Liver (tissue), 9 donors: ENCODE measurements around the gene CREBBP. TPM values are rescaled to one million over a fixed set of nuclear protein-coding genes. Genes with fewer than 3 reads are reported as not detected.

Source experiments
- DNase-seq: peaks from one replicate; pipeline ENCODE4 v3.0.0-alpha.2; 2017; ENCODE audit warnings: low spot score
- H3K27ac ChIP-seq, 2 donors: one replicate each; pipeline ENCODE4 v1.7.0; 2013; ENCODE audit warnings: inconsistent platforms in 2 of 2, low read length in 2 of 2, control low read depth in 1 of 2, low read depth in 1 of 2, mild to moderate bottlenecking in 1 of 2
- H3K27me3 ChIP-seq, 4 donors: one replicate each; pipeline versions ENCODE4 v1.6.1 to v1.7.0; 2013; ENCODE audit warnings: low read length in 3 of 4, inconsistent platforms in 1 of 4, mild to moderate bottlenecking in 1 of 4, moderate library complexity in 1 of 4; ENCODE audit not compliant: control insufficient read depth in 4 of 4, insufficient read depth in 4 of 4
- H3K36me3 ChIP-seq, 4 donors: one replicate each; pipeline versions ENCODE4 v1.6.1 to v1.7.0; 2013; ENCODE audit warnings: low read length in 3 of 4, mild to moderate bottlenecking in 3 of 4, low read depth in 1 of 4, moderate library complexity in 1 of 4; ENCODE audit not compliant: control insufficient read depth in 4 of 4, insufficient read depth in 3 of 4
- H3K4me1 ChIP-seq, 4 donors: one replicate each; pipeline versions ENCODE4 v1.6.1 to v1.7.0; 2013; ENCODE audit warnings: low read length in 3 of 4, mild to moderate bottlenecking in 3 of 4, moderate library complexity in 1 of 4; ENCODE audit not compliant: control insufficient read depth in 4 of 4, insufficient read depth in 4 of 4
- H3K4me3 ChIP-seq, 3 donors: one replicate each; pipeline versions ENCODE4 v1.6.1 to v1.7.0; 2013; ENCODE audit warnings: low read length in 3 of 3, control low read depth in 1 of 3, low read depth in 1 of 3, mild to moderate bottlenecking in 1 of 3
- H3K9ac ChIP-seq, 2 donors: one replicate each; pipeline ENCODE4 v1.7.0; 2013; ENCODE audit warnings: low read length in 2 of 2, mild to moderate bottlenecking in 2 of 2, moderate library complexity in 2 of 2, control low read depth in 1 of 2, low read depth in 1 of 2
- H3K9me3 ChIP-seq, 4 donors: one replicate each; pipeline versions ENCODE4 v1.6.1 to v1.7.0; 2013; ENCODE audit warnings: low read length in 3 of 4; ENCODE audit not compliant: control insufficient read depth in 4 of 4
- EGR1 ChIP-seq, 2 donors: IDR thresholded peaks; 2 replicates each; pipeline ENCODE4 v1.6.1; 2016 to 2018; ENCODE audit warnings: antibody characterized with exemption in 2 of 2, low read depth in 2 of 2
- FOXA1 ChIP-seq: IDR thresholded peaks from 2 replicates; pipeline ENCODE4 v1.6.1; 2016; ENCODE audit warnings: antibody characterized with exemption
- FOXA2 ChIP-seq: IDR thresholded peaks from 2 replicates; pipeline ENCODE4 v1.6.1; 2016; ENCODE audit warnings: antibody characterized with exemption
- GABPA ChIP-seq, 2 donors: IDR thresholded peaks in 1 of 2; conservative IDR thresholded peaks in 1 of 2; 2 replicates each; pipeline ENCODE4 v1.6.1; 2016; ENCODE audit warnings: antibody characterized with exemption in 2 of 2, mild to moderate bottlenecking in 1 of 2, moderate library complexity in 1 of 2
- HNF4A ChIP-seq, 2 donors: conservative IDR thresholded peaks; 2 replicates each; pipeline ENCODE4 v1.6.1; 2016; ENCODE audit warnings: antibody characterized with exemption in 2 of 2, mild to moderate bottlenecking in 2 of 2
- HNF4G ChIP-seq: IDR thresholded peaks from 2 replicates; pipeline ENCODE4 v1.6.1; 2016; ENCODE audit warnings: antibody characterized with exemption
- JUND ChIP-seq, 2 donors: IDR thresholded peaks; 2 replicates each; pipeline ENCODE4 v1.6.1; 2016; ENCODE audit warnings: antibody characterized with exemption in 2 of 2
- MAX ChIP-seq: IDR thresholded peaks from 2 replicates; pipeline ENCODE4 v1.6.1; 2016; ENCODE audit warnings: antibody characterized with exemption
- NR2F2 ChIP-seq: IDR thresholded peaks from 2 replicates; pipeline ENCODE4 v1.6.1; 2016; ENCODE audit warnings: antibody characterized with exemption
- RAD21 ChIP-seq, 2 donors: IDR thresholded peaks; 2 replicates each; pipeline ENCODE4 v1.6.1; 2016; ENCODE audit warnings: antibody characterized with exemption in 2 of 2, mild to moderate bottlenecking in 2 of 2
- REST ChIP-seq: IDR thresholded peaks from 2 replicates; pipeline ENCODE4 v1.6.1; 2016; ENCODE audit warnings: antibody characterized with exemption, mild to moderate bottlenecking
- RXRA ChIP-seq, 2 donors: IDR thresholded peaks; 2 replicates each; pipeline ENCODE4 v1.6.1; 2017 to 2018; ENCODE audit warnings: antibody characterized with exemption in 2 of 2, mild to moderate bottlenecking in 1 of 2
- SP1 ChIP-seq: IDR thresholded peaks from 2 replicates; pipeline ENCODE4 v1.6.1; 2018; ENCODE audit warnings: antibody characterized with exemption, mild to moderate bottlenecking
- TAF1 ChIP-seq: conservative IDR thresholded peaks from 2 replicates; pipeline ENCODE4 v1.6.1; 2016; ENCODE audit warnings: antibody characterized with exemption, mild to moderate bottlenecking
- YY1 ChIP-seq: IDR thresholded peaks from 2 replicates; pipeline ENCODE4 v1.6.1; 2016; ENCODE audit warnings: antibody characterized with exemption, mild to moderate bottlenecking
- ZBTB33 ChIP-seq: IDR thresholded peaks from 2 replicates; pipeline ENCODE4 v1.6.1; 2016; ENCODE audit warnings: antibody characterized with exemption
- WGBS: extraction: QIAGEN DNeasy Blood & Tissue Kit; methylation state at CpG from one replicate; pipeline ENCODE4 v1.1.7; 2013; 5-methylcytosine and 5-hydroxymethylcytosine counted together
- polyA plus RNA-seq, 2 donors: library from polyadenylated mRNA; stranded (reverse) in 1 of 2; unstranded in 1 of 2; fragments of 200-250 nt in 1 of 2; fragments of >200 nt in 1 of 2; fragmentation: Nextera tagmentation in 1 of 2; extraction: Ambion mirVana in 1 of 2; gene quantifications; one replicate each; pipeline versions ENCODE4 v1.2.1 to v1.2.3, GENCODE V29; 2013 to 2015
- total RNA-seq, 2 donors: library from RNA; depleted of rRNA; stranded (reverse); fragments of >200 nt; gene quantifications; one replicate each; pipeline ENCODE4 v1.2.3, GENCODE V29; 2014
- TF ChIP-seq, protein P1 (sequence below): IDR thresholded peaks from 2 replicates; pipeline ENCODE4 v1.6.1; 2016; ENCODE audit warnings: antibody characterized with exemption
- TF ChIP-seq, protein P2 (sequence below): fragments of 150-350 bp; IDR thresholded peaks from 2 replicates; pipeline ENCODE4 v1.5.1; 2017; ENCODE audit warnings: improper control_type of control experiment, low read depth, low read length; ENCODE audit not compliant: missing input control
- donor health status: healthy.
- donor health status: healthy.
- donor health status: healthy.
- donor health status: healthy.
- donor health status: healthy.

CREBBP gene
- total and polyA plus RNA-seq, 4 donors, result 7.0 to 25.8 (median 19.5) TPM

DNA sequence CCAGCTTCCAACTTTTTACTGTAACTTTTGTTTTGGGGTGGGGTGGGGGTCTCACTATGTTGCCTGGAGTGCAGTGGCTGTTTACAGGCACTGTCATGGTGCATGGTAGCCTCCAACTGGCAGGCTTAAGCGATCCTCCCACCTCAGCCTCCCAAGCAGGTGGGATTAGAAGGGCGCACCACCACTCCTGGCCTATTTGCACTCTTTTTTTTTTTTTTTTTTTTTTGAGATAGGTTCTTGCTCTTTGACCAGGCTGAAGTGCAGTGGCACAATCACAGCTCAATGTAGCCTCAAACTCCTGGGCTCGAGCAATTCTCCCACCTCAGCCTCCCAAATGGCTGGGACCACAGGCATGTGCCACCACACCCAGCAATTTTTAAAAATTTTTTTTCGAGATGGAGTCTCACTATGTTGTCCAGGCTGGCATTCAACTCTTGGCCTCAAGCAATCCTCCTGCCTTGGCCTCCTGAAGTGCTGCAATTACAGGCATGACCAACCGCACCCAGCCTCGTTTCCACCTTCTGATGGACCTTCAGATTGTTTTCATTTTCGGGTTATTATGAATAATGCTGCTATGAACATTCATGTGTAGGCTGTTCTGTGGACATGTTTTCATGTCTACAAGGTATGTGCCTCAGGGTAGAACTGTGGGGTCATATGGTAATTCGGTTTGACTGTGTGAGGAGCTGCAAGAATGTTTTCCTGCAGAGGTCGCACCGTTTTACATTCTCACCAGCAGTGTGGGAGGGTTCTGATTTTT, 174.1 kb downstream of the CREBBP start:
- H3K27me3 ChIP-seq, result no peaks in the 10 kb centered on the region
- WGBS, result 95% methylated on average over 10 of the region's 10 CpGs
- H3K27ac ChIP-seq, result no peak overlapping the region
- no peak overlapping the region for H3K9ac ChIP-seq
- DNase-seq, result no peak
- H3K9me3 ChIP-seq, result no peaks in the 10 kb centered on the region
- no peak for TF ChIP-seq RAD21 (IDR thresholded peaks at IDR 0.05)
- TF ChIP-seq YY1, result no peak
- no peak for TF ChIP-seq GABPA (IDR thresholded peaks at IDR 0.05 in 1 of 2, conservative IDR thresholded peaks at IDR 0.05 in 1 of 2)
- TF ChIP-seq JUND (IDR thresholded peaks at IDR 0.05), result no peak
- no peak for TF ChIP-seq FOXA2
- H3K36me3 ChIP-seq, result no peaks in the 10 kb centered on the region
- peaks cover 0 to 2% (median under 1%) of the 10 kb centered on the region in 4 donors for H3K4me1 ChIP-seq
- H3K4me3 ChIP-seq, result no peak overlapping the region

GRCh38 chr16:3702082-3702481, 178.4 kb downstream of the CREBBP start:
- Histone ChIP-seq H3K9me3 (no peaks in the 10 kb centered on the region), H3K9ac (no peak overlapping the region), H3K27me3 (no peaks in the 10 kb centered on the region), H3K4me1 (peaks cover 0 to 5% (median under 1%) of the 10 kb centered on the region in 4 donors), H3K4me3 (no peak overlapping the region), H3K27ac (no peak overlapping the region), H3K36me3 (no peaks in the 10 kb centered on the region)
- TF ChIP-seq RAD21 (IDR thresholded peaks at IDR 0.05) (no peak), GABPA (IDR thresholded peaks at IDR 0.05 in 1 of 2, conservative IDR thresholded peaks at IDR 0.05 in 1 of 2) (no peak)
- TF ChIP-seq, protein P1, sequence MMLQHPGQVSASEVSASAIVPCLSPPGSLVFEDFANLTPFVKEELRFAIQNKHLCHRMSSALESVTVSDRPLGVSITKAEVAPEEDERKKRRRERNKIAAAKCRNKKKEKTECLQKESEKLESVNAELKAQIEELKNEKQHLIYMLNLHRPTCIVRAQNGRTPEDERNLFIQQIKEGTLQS, result no peak
- WGBS, result 96% methylated on average over 7 of the region's 7 CpGs
- no peak for DNase-seq

DNA sequence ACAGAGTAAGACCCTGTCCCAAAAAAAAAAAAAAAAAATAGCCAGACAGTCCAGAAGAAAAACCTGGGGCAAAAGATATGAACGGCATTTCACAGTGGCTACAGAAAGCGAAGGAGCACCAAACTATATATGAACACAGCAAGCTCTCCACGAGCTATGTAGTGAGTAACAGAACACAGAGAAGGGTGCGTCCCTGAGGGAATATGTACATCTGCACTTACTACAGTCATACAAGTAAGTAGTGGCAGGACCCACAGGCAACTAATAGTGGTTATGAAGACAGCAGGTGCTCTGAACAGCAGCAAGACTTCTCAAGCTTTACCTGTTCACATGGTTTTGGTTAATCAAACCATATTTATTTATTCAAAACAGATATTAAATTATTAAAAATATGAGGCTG, 179.0 kb downstream of the CREBBP start:
- H3K27ac ChIP-seq, result no peak overlapping the region
- H3K9ac ChIP-seq, result no peak overlapping the region
- no peaks in the 10 kb centered on the region for H3K36me3 ChIP-seq
- 93% methylated on average over 4 of the region's 4 CpGs for WGBS
- no peak for DNase-seq
- no peaks in the 10 kb centered on the region for H3K27me3 ChIP-seq
- H3K4me1 ChIP-seq, result peaks cover 0 to 7% (median 3%) of the 10 kb centered on the region in 4 donors
- H3K9me3 ChIP-seq, result no peaks in the 10 kb centered on the region
- TF ChIP-seq HNF4A (conservative IDR thresholded peaks at IDR 0.05) (no peak), RAD21 (IDR thresholded peaks at IDR 0.05) (no peak), SP1 (no peak), HNF4G (no peak), RXRA (IDR thresholded peaks at IDR 0.05) (no peak), REST (no peak), GABPA (IDR thresholded peaks at IDR 0.05 in 1 of 2, conservative IDR thresholded peaks at IDR 0.05 in 1 of 2) (no peak), FOXA2 (no peak), ZBTB33 (no peak), YY1 (no peak), MAX (no peak), TAF1 (no peak), EGR1 (IDR thresholded peaks at IDR 0.05; ENCODE audit: low read depth in 2 of 2) (no peak), FOXA1 (no peak), JUND (IDR thresholded peaks at IDR 0.05) (no peak), NR2F2 (no peak)
- TF ChIP-seq, protein P2, sequence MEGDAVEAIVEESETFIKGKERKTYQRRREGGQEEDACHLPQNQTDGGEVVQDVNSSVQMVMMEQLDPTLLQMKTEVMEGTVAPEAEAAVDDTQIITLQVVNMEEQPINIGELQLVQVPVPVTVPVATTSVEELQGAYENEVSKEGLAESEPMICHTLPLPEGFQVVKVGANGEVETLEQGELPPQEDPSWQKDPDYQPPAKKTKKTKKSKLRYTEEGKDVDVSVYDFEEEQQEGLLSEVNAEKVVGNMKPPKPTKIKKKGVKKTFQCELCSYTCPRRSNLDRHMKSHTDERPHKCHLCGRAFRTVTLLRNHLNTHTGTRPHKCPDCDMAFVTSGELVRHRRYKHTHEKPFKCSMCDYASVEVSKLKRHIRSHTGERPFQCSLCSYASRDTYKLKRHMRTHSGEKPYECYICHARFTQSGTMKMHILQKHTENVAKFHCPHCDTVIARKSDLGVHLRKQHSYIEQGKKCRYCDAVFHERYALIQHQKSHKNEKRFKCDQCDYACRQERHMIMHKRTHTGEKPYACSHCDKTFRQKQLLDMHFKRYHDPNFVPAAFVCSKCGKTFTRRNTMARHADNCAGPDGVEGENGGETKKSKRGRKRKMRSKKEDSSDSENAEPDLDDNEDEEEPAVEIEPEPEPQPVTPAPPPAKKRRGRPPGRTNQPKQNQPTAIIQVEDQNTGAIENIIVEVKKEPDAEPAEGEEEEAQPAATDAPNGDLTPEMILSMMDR, result no peak
- TF ChIP-seq, protein P1, result no peak
- H3K4me3 ChIP-seq, result no peak overlapping the region
